ENCODE results near the gene CORO2B.
"Not testable (repeated sequence)": the region's sequence is repeated elsewhere in the genome, so short reads cannot be mapped to it uniquely, and the experiment has no call there.

Gene CORO2B

DNA sequence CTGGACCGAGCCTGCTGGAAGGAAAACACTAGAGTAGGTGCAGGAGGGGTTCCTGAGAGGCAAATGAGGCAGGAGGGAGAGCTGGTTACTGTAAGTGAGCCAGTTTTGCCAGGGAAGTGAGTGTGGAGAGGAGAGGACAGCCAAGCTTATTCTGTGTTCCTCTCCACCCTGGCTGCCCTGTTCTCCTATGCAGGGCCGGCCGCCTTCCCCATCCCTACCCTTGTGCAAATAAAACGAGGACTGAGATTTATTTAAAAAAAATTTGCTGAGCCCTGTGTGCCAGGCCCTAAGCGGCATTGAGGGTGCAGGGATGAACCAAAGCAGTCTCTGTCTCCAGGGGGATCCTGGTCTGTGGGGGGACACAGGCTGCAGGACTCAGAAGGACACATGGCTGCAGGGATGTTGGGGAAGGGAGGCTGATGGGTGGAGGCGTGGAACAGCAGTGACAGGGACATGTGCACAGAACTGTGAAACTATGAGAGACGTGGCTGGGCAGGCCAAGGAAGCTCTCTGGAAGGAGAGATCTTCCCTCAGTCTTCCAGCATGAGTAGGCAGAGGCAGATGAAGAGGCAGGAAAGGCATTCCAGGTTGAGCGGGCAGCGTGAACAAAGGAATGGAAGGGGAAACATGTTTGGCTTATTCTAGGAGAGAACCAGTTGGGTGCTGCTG lies 12.1 kb downstream of the CORO2B start:
- no peak for DNase-seq (ENCODE audit: low read depth)

DNA sequence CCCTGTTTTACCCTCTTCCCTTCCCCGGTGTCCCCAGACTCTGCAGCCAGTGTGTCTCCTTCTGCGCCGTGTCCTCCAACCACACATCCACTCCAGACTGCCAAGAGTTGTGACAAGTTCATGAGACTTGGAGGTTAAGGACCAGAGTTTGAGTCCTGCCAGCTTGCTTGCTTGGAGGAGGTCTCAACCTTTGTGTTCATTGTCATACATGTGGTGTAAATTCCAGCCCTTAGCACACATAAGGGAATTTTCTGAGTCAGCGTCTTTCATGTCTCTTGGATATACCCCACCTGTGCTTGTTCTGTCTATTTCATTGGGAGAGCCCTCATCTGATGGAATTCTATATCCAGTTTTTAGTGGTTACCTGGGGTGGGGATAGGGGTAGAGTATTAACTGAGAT lies 13.3 kb downstream of the CORO2B start:
- no peak for DNase-seq (ENCODE audit: low read depth)

DNA sequence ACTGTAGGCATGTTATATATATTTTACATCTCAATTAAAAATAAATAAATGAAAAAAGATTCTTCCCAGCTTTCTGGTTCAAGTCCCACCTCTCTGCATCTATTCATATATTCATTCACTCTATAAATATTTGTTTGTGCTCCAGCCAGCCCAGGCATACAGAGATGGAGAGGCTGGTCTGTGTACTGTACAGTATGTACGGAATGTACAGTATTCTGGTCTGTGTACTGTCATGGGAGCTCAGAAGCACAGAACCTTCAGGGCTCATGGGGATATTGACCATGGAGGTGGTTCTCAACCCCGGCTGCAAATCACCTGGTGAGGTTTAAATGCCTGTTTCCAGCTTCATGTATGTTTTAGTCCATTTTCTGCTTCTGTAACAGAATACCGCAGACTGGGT lies 13.8 kb downstream of the CORO2B start:
- DNase-seq (ENCODE audit: low read depth), result no peak

DNA sequence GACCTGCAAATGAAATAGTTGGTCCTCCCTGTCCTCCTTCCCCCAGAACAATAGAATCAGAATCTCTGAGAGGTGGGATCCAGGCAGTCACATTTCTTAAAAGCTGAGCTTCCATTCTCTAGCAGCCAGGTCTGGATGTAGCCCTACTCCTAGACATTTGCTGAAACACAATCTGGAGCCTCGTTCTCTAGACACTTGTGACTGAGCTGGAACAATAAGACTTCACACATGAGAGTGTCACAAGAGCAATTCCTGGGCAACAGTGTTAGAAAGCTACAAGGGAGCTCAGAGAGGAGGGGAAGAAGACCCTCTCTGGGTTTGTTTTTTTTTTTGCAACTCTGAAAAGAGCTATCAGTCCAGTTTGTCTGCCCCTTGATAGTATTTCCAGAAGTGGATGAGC lies 14.5 kb downstream of the CORO2B start:
- no peak for DNase-seq (ENCODE audit: low read depth)

DNA sequence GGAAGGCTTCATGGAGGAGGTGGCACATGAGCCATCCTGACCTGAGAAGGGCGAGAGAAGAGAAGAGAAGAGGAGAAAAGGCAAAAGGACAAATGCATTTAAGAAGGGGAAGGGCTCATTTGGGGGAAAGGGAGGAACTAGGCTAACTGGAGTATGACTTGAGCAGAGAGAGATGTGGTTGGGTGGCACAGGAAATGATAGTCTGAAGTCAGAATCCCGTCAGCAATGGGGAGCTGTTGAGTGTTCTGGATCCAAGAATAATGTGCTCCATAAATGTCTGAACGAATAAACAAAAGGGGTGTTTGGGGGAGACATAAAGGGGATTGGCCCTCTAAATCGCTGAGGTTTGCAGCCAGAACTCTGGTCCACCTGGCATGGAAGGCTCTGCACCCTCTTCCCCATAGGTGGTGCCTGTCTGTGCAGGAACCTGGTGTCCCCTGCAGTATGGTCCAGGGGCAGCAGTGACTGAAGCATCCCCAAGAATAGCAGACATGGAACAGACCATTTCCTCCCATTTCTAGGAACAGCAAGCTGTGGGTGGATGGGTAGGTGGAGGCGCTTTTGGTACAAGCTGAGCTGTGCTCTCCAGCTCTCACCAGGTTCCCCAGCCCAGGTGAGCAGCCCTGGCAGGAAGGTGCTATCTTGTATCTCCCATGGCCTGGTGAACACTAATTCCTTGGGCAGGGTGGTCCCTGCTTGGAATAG lies 15.2 kb downstream of the CORO2B start:
- no peak for DNase-seq (ENCODE audit: low read depth)

DNA sequence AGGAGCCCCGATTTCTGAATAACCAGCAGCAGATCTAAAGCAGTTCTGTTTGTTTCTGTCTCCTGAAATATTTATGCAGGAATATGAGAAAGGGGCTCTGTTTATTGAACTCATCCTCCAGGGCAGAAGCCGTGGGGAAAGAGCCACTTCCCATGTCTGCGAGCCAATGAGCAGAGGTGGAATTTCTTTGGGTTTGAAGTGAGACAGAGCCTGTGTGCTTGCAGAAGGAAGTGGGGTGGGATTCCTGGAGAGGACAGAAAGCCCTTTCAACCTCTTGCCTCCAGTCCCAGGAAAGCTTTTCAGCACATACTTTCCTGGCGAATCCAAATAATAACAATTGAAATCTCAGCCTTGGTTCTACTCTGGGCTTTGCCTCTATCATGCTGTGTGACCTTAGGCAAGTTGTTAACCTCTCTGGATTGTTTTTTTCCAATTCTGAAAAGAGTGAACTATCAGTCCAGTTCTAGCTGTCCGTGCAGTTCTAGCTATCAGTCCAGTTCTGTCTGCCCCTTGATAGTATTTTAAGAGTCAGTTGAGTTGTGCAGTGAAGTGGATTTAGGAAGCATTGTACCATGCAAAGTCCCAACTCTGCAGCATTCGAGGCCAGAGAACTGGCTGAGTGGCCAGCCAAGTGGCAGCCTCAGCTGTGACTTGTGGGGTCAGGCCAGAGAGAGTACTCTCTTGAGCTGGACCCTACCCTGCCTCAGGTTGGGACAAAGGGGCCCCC lies 15.9 kb downstream of the CORO2B start:
- DNase-seq (ENCODE audit: low read depth), result no peak

DNA sequence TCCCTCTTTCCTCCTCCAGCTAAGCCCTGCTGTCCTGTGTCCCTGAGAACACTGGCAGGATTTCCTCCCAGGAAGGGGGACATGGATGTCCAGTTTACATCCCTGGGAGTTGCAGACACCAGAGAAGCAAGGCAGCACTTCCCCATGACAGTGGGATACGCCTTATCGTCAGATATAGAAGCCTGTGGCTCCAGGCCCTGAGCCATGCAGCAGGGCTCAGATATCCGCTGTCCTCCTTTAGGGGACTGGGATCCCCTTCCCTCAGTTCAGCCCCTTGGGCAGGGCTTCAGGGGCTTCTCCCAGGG lies 16.4 kb downstream of the CORO2B start:
- DNase-seq (ENCODE audit: low read depth), result no peak

DNA sequence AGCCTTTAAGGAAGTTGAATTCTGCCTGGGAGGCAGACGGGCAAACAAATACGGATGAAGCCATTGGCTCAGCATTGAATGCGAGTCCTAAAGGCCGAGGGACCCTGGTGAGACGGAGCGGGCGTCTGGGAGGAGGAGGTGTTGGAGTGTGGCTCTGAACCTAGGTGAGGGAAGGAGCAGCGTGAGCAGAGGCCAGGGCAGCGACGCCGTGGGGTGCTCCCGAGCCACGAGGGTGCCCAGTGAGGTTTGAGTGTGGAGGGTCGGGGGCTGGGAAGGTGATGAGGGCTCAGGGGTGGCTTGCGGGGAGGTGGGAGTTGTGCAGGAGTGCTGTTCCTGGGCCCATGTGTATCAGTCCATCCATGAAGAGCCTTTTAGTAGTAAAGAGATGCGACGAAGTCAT lies 17.0 kb downstream of the CORO2B start:
- no peak for DNase-seq (ENCODE audit: low read depth)

DNA sequence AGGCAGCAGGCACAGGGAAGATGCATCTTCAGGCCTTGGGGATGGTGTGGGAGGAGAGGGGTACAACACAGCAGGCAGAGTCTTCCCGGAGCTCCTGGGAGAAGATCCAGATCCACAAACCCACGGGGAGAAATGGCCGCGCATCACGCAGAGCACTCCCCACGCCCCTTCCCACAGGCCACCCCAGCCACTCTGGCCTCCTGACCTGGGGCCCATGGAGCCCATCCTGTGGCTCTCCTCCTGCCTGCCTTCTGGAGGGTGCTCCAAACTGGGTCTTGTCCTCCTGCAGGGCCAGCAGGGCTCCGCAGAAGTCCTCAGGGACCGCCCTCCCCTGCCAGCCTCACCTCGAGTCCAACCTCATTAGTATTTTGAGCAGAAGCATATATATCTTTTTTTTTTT lies 17.9 kb downstream of the CORO2B start:
- DNase-seq (ENCODE audit: low read depth), result no peak

DNA sequence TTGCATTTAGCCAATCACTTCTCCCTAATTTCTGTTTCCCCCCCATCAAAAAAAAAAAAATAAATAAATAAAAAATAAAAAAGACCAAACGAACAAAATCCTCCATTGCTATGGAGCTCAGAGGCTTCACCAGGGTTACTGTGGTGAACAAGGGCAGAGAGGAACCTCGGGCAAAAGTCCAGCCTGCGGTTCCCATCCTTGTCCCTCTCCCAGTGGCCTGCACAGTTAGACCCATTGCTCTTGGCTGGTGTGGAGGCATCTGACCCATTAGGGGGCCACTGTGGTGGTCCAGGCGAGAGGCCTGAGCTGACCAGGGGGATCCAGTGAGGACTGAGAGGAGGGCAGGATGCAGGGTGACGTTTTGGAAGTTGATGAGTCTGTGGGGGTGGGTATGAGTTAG lies 18.8 kb downstream of the CORO2B start:
- no peak for DNase-seq (ENCODE audit: low read depth)

DNA sequence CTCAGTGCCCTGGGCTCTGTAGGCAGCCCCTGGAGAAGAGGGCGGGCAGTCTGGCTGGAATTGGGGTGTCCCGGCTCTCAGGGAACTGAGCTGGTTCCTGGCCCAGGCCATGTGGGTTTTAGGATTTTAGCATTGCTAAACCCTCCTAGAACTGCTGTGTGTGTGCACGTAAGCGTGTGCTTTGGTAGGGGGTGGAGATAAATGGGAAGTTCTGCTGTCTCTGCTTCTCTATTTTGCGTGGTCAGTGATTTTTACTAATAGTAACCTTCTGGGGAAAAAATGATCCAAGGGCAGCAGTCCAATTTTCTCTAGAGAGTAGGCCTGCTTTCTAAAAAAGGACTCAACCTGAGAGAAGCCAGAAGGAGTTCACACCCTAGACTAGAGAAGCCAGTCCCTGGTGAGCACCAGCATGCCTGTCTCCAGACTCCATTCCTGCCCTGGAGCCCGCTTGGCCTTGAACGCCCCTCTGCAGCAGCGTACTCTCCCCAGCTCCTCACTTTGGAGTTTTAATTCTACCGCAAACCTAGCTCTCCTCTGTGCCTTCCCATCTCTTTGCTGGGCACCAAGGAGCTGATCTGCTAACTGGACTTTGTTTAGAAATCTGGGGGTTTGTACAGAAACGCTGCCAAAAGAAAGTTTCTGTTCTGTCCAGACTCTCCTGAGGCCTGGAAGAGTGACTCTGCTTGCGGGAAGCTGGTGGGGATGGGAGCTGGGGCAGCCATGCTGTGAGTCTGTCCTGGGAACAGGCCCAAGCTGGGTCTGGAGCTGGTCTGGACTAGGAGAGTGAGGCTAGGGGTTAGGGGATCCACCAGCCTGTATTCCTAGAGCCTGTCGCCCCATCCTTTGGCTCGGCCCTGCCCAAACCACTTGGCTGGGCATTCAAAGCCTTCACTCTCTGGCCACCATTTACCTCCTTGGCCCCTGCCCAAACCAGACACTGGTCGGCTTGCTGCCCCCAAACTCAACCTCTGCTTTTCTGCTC lies 19.7 kb downstream of the CORO2B start:
- no peak for DNase-seq (ENCODE audit: low read depth)

DNA sequence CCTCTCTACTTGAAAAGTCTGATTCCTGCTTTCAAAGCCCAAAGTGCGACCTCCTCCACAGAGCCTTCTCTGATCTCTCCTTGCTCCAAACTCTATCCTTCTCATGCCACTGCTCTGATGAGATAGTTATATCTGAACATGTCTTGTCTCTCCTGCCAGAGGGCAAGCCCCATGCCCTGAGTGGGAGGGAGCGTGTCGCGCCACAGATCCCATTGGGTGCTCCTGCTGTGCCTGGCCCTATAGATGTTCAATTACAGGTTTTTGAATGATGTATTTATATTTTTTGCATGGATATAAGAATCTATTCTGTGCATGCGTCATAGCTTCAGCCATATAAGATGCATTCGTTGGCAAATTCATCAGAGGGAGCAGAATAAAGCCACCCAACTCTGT lies 20.4 kb downstream of the CORO2B start:
- DNase-seq (ENCODE audit: low read depth), result no peak

DNA sequence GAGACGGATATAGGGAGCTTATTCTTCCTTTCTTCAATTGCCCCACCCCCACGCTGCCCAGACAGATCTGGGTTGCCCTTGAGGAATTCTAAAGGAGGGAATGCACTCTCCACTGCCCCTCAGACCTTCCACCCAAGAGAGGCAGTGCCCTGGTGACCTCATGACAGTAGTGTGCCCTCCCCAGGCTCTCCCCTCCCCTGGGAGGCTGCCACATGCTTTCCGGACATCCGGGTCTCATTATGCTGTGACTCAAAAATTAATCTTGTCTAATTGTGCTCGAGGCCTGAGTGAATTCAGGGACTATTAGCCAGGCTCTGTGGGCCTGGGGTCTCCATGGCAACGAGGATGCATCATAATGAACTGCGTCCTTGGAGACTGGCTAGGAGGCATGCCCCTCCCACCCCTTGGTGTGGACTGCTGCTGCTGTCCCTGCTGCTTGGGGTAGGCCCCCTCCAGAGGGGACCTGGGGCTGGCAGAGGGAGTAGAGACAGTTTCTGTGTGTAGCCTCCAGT lies 20.8 kb downstream of the CORO2B start:
- DNase-seq (ENCODE audit: low read depth), result no peak

DNA sequence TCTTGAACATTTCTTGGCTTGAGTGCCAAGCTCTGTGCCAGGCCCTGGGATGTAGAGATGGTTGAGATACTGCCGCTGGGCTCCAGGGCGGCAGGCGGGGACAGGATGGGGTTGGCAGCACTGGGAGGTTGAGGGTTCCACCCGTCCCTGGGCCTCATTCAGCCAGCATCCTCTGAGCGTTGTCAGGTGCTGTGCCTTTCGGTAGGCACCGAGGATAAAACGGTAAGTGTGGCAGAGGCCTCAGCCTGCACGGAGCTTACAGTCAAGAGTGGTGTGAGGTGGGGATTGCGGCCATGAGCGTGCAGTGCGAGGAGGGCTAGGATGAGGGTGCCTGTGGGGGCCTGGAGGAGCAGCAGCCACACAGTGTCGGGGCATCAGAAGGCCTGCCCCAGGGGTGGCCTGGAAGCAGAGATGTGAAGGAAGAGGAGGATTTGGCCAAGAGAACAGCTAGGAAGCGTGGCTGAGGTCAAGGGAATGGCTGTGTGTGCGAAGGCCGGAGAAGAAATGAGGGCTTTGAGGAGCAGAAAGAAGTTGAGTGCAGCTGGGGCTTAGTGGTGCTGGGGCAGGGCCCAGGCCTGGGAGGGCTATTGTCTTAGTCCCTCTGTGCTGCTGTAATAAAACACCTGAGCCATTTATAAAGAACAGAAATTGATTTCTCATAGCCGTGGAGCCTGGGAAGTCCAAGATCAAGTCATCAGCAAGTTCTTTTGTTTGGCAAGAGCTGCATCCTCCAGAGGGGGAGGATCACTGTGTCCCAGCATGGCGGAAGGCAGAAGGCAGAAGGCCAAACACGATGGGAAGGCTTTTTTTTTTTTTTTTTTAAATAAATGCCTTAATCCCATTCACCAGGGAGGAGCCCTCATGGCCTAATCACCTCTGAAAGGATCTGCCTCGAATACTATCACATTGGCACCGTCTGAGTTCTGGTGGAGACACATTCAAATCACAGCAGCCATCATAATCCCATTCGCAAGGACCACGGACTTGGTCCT lies 22.7 kb downstream of the CORO2B start:
- DNase-seq (ENCODE audit: low read depth), result no peak

DNA sequence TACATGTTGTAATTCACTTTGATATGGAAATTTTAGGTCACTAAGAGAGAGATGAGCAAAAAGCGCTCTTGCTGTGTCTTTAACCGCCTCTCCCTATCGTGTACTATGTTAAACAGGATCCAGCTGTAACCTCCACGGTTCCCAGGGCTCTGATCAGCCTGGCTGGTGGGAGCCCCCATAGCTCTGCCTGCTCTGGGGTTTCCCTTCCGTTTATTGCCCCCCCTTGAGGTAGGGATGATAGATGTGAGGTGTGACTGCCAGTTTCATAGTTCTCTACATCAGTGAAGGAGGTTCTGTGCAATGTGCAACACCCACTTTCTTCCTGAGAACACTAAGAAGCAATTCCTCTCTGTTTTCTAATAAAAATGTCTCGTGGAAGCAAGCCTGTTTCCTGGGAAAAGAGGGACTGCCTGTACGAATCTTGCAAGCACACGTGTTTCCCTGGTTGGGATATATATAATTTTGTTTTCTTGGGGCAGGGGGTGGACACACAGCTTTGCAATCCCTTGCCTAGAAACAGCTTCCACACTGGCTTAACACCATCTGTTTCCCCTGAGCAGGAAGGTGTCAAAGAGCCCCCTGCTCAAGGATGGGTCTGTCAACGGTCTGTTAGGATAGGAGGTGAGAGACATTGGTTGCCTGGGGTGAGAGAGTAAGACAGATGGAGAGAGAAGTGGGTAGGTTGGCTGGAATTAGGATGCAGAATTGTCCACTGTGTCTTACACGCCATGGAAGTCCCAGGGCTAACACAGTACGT lies 23.8 kb downstream of the CORO2B start:
- DNase-seq (ENCODE audit: low read depth), result no peak

DNA sequence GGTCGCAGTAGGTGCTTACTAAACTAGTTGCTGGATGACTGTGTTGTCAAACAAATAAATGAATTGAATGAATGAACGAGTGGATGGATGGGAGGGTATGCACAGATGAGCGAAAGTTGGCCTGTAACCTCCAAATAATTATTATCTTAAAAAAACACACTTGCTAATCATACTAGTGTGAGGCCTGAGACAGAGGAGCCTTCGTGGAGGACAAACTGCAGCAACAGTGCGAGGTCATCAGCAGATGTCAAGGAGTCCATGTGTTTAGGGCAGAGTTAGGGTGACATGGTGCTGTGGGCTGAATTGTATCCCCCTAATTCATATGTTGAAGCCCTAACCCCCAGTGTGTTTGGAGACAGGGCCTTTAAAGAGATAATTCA lies 24.4 kb downstream of the CORO2B start:
- no peak for DNase-seq (ENCODE audit: low read depth)

DNA sequence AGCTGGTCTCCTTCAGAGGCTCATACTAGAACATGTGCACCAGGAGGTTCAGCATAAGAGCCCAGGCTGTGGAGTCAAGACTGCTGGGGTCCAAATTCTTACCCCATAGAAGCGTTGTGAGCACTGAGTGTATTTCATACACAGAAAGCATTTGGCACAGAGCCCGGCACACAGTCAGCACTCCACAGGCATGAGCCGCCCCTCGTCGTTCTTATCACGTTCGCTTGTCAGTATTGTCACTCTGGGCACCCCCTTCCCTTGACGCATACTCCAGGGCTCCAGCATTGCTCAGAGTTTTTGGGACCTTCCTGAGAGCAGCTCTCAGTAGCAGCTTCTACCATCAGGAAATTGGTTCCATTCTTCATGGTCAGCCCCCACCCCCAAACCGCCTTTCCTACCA lies 25.2 kb downstream of the CORO2B start:
- no peak for DNase-seq (ENCODE audit: low read depth)

DNA sequence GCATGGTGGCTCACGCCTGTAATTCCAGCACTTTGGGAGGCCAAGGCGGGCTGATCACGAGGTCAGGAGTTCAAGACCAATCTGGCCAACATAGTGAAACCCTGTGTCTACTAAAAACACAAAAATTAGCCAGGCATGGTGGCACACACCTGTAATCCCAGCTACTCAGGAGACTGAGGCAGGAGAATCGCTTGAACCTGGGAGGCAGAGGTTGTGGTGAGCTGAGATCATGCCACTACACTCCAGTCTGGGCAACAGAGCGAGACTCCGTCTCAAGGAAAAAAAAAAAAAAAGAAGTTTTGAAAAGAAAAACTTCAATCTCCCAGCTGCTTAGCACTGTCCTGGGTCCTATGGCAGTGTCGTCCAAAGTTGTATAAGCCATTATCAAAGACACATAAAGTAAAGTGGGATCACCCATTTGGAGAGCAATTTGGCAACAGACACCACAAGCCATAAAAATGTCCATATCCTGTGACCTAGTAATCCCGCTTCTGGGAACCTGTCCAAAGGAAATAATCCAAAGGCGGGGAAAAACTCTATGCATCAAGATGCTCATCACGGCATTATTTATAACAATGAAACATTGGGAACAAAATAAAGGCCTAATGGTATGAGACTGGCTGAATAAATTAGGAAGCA lies 26.2 kb downstream of the CORO2B start:
- not testable (repeated sequence) for DNase-seq (ENCODE audit: low read depth)

DNA sequence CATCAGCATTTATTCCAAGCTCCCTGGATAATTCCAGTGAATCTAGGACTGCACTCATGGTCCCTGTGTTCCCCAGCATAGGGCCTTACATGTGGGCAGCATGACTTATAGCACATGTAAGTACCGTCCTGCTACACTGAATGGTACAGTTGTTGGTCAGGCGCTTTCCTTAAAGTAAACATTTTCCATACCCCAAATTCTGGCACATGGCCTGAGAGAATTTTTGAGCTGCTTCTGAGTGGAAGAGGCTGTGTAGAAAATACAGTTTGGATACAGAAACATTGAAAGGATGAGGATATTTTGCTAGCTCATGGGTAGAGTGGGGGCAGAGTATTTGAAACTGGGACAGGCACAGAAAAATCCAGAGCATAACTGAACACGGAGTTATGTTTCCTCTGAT lies 27.6 kb downstream of the CORO2B start:
- DNase-seq (ENCODE audit: low read depth), result no peak
